Mesenchymal stem cell (in vitro differentiated cells and primary cell): ENCODE results near the gene EPS8L3.

Experiments used
- DNase-seq: peaks from one replicate; pipeline ENCODE4 v3.0.0-alpha.2; 2013
- H2AFZ ChIP-seq: one replicate; pipeline ENCODE4 v1.6.1; 2013; ENCODE audit warnings: low read depth, mild to moderate bottlenecking, control low read depth, inconsistent platforms, low read length, moderate library complexity
- H2AK5ac ChIP-seq: 2 replicates; pipeline ENCODE4 v1.6.1; 2013; ENCODE audit warnings: low read length, moderate library complexity, mild to moderate bottlenecking, inconsistent platforms; ENCODE audit not compliant: severe bottlenecking
- H2BK120ac ChIP-seq: one replicate; pipeline ENCODE4 v1.6.1; 2013; ENCODE audit warnings: low read depth, mild to moderate bottlenecking, inconsistent platforms, low read length, moderate library complexity
- H2BK12ac ChIP-seq, 2 experiments: one replicate each; pipeline ENCODE4 v1.6.1; 2013; ENCODE audit warnings: inconsistent platforms in 2 of 2, low read length in 2 of 2, mild to moderate bottlenecking in 2 of 2, moderate library complexity in 2 of 2, control low read depth in 1 of 2
- H2BK15ac ChIP-seq: one replicate; pipeline ENCODE4 v1.6.1; 2013; ENCODE audit warnings: mild to moderate bottlenecking, low read depth, inconsistent platforms; ENCODE audit not compliant: poor library complexity, severe bottlenecking
- H2BK5ac ChIP-seq: 2 replicates; pipeline ENCODE4 v1.6.1; 2013; ENCODE audit warnings: low read depth, mild to moderate bottlenecking, low read length, control low read depth, inconsistent platforms; ENCODE audit not compliant: poor library complexity, severe bottlenecking
- H3K14ac ChIP-seq, 2 experiments: one replicate each; pipeline ENCODE4 v1.6.1; 2013; ENCODE audit warnings: inconsistent platforms in 2 of 2, low read length in 2 of 2, control low read depth in 1 of 2, mild to moderate bottlenecking in 1 of 2, moderate library complexity in 1 of 2
- H3K18ac ChIP-seq, 2 experiments: one replicate each; pipeline ENCODE4 v1.6.1; 2013; ENCODE audit warnings: inconsistent platforms in 2 of 2, low read length in 2 of 2, control low read depth in 1 of 2, low read depth in 1 of 2, mild to moderate bottlenecking in 1 of 2
- H3K23ac ChIP-seq, 2 experiments: one replicate each; pipeline ENCODE4 v1.6.1; 2013; ENCODE audit warnings: inconsistent platforms in 2 of 2, low read length in 2 of 2, mild to moderate bottlenecking in 2 of 2, moderate library complexity in 2 of 2, control low read depth in 1 of 2
- H3K27ac ChIP-seq: 2 replicates; pipeline ENCODE4 v1.5.1; 2013; ENCODE audit warnings: mild to moderate bottlenecking, moderate library complexity, low read length, control low read depth, inconsistent platforms; ENCODE audit not compliant: poor library complexity, severe bottlenecking
- H3K27me3 ChIP-seq, 2 experiments: 2 replicates each; pipeline versions ENCODE4 v1.6.1 to v1.7.0; 2013; ENCODE audit warnings: low read length in 2 of 2, mild to moderate bottlenecking in 2 of 2, moderate library complexity in 2 of 2, control low read depth in 1 of 2, inconsistent platforms in 1 of 2; ENCODE audit not compliant: control insufficient read depth in 1 of 2, insufficient read depth in 1 of 2
- H3K36me3 ChIP-seq, 2 experiments: 2 replicates each; pipeline versions ENCODE4 v1.6.1 to v1.7.0; 2013; ENCODE audit warnings: low read length in 2 of 2, control low read depth in 1 of 2, inconsistent platforms in 1 of 2, low read depth in 1 of 2, mild to moderate bottlenecking in 1 of 2; ENCODE audit not compliant: insufficient read depth in 2 of 2, control insufficient read depth in 1 of 2
- H3K4ac ChIP-seq, 2 experiments: one replicate each; pipeline ENCODE4 v1.6.1; 2013; ENCODE audit warnings: inconsistent platforms in 2 of 2, low read length in 2 of 2, mild to moderate bottlenecking in 2 of 2, moderate library complexity in 2 of 2, control low read depth in 1 of 2, low read depth in 1 of 2
- H3K4me1 ChIP-seq: 2 replicates; pipeline ENCODE4 v1.6.1; 2013; ENCODE audit warnings: low read depth, low read length, control low read depth; ENCODE audit not compliant: control insufficient read depth, insufficient read depth
- H3K4me2 ChIP-seq: 2 replicates; pipeline ENCODE4 v1.6.1; 2013; ENCODE audit warnings: low read length, mild to moderate bottlenecking, inconsistent platforms; ENCODE audit not compliant: poor library complexity, severe bottlenecking
- H3K4me3 ChIP-seq, 2 experiments: 2 replicates each; pipeline versions ENCODE4 v1.5.1 to v1.7.0; 2013; ENCODE audit warnings: low read length in 2 of 2, mild to moderate bottlenecking in 2 of 2, control low read depth in 1 of 2, low read depth in 1 of 2; ENCODE audit not compliant: insufficient read depth in 1 of 2
- H3K79me1 ChIP-seq: replicated peaks from 2 replicates; pipeline ENCODE4 v1.6.1; 2013; ENCODE audit warnings: mild to moderate bottlenecking, control low read depth, low read length, inconsistent platforms; ENCODE audit not compliant: poor library complexity, severe bottlenecking
- H3K9ac ChIP-seq: 2 replicates; pipeline ENCODE4 v1.7.0; 2013; ENCODE audit warnings: mild to moderate bottlenecking, low read length, moderate library complexity
- H3K9me3 ChIP-seq: 2 replicates; pipeline ENCODE4 v1.7.0; 2013; ENCODE audit warnings: mild to moderate bottlenecking, low read length; ENCODE audit not compliant: control insufficient read depth
- H4K8ac ChIP-seq: one replicate; pipeline ENCODE4 v1.6.1; 2013; ENCODE audit warnings: inconsistent platforms, mild to moderate bottlenecking, low read length, moderate library complexity
- H4K91ac ChIP-seq: one replicate; pipeline ENCODE4 v1.6.1; 2013; ENCODE audit warnings: mild to moderate bottlenecking, low read length, inconsistent platforms
- WGBS: methylation state at CpG from one replicate; pipeline ENCODE4 v1.1.7; 2013; ENCODE audit warnings: mixed read lengths; 5-methylcytosine and 5-hydroxymethylcytosine counted together

Gene EPS8L3

DNA sequence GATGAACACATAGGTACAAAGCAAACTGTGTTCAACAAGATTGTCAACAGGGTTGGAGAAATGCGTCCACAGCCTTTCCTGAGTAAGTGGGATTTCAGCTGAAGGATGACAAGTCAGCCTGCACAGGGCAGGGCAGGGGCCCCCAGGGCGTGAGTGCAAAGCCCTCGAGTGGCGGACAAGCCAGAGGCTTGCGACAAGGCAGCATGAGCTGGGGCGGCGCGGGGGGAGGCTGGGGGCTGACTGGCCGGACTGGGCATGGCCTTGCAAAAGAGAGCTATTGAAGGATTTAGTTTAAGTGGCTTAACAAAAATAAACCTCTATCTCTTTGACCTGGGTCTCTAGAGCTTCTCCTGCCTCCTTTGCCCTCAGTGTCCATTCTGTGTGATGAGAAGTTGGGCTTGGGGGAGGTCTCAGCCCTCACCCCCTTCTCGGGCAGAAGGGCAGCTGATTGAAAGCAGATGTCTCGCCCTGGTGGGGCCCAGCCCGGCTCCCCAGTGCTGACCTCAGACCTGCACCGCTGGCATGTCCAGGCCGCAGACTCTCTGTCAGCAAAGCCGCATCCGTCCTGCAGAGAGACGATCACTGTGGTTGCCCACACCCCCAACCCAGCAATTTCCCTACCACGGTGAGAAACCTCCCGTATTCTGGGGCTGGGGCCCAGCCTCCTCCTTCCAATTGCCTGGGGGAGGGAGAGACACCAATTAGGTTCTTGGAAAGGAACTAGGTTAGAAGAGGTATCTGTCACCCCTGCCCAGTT lies 24.3 kb upstream of the EPS8L3 start:
- H2BK15ac ChIP-seq = no peak overlapping the region
- peak overlapping the region; percentile 20 to 54 for H3K18ac ChIP-seq
- 58% methylated on average over 15 of the region's 19 CpGs for WGBS
- H3K4ac ChIP-seq = peak overlapping the region; percentile 30 to 81
- no peak overlapping the region for H3K23ac ChIP-seq
- peak overlapping the region; percentile 43 for H2BK120ac ChIP-seq
- H3K27me3 ChIP-seq = no peaks in the 10 kb centered on the region
- no peak overlapping the region for H3K4me3 ChIP-seq
- no peak overlapping the region for H2BK5ac ChIP-seq
- peak overlapping the region; percentile 42 for H4K8ac ChIP-seq
- no peaks in the 10 kb centered on the region for H3K9me3 ChIP-seq
- H3K4me1 ChIP-seq = peaks cover 73% of the 10 kb centered on the region
- H4K91ac ChIP-seq = peak overlapping the region; percentile 71
- no peaks in the 10 kb centered on the region for H3K36me3 ChIP-seq
- H2BK12ac ChIP-seq = peak overlapping the region; percentile 71 to 81
- no peaks in the 10 kb centered on the region for H3K79me1 ChIP-seq
- peak overlapping the region in 1 of 2 experiments; percentile 75 for H3K14ac ChIP-seq
- no peak overlapping the region for H3K4me2 ChIP-seq
- H3K27ac ChIP-seq = no peak overlapping the region
- DNase-seq = peak; percentile 65
- no peak overlapping the region for H3K9ac ChIP-seq
- H2AFZ ChIP-seq = no peak overlapping the region
- H2AK5ac ChIP-seq = peak overlapping the region; percentile 42

DNA sequence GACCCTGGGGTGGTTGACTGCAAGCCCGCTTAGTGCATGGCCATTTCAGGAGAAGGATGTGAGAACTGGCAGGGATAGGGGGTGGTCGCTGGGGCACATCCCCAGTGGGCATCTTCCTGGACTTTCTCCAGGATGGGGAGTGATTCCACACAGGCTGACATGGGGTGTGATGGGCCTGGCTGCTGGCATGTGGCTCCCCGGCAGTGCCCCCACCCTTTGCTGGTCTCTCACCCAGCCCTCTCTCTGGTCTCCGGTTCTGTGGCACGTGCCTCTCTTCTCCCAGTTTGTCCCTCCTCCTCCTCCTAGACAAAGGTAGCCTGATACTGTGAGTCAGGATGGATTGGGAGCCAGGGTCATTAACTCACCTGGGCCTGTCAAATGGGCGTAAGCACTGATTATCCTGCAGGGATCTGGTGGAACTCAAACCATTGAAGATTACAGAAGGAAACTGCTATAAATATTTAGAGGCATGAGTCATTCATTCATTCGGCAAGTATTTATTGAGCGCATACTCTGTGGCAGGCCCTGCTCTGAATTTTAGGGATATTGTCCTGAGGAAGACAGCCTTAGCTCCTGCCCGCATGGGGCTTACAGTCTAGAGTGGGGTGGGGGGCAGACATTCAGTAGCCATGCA lies 23.6 kb upstream of the EPS8L3 start:
- WGBS = 64% methylated on average over 6 of the region's 9 CpGs
- Histone ChIP-seq H3K27ac (no peak overlapping the region), H2BK12ac (peak overlapping the region; percentile 49 to 96), H2BK5ac (no peak overlapping the region), H2BK120ac (no peak overlapping the region), H3K9me3 (no peaks in the 10 kb centered on the region), H4K8ac (peak overlapping the region; percentile 42), H3K79me1 (no peaks in the 10 kb centered on the region), H3K27me3 (no peaks in the 10 kb centered on the region), H3K4me3 (no peak overlapping the region), H3K18ac (peak overlapping the region; percentile 54 to 59), H2AK5ac (peak overlapping the region; percentile 62), H3K14ac (peak overlapping the region in 1 of 2 experiments; percentile 75), H3K4me1 (peaks cover 73% of the 10 kb centered on the region), H2AFZ (no peak overlapping the region), H3K23ac (no peak overlapping the region), H4K91ac (peak overlapping the region; percentile 45), H2BK15ac (peak overlapping the region; percentile 73), H3K4me2 (no peak overlapping the region), H3K9ac (no peak overlapping the region), H3K4ac (peak overlapping the region; percentile 30 to 60), H3K36me3 (no peaks in the 10 kb centered on the region)
- peak; percentile 55 for DNase-seq

DNA sequence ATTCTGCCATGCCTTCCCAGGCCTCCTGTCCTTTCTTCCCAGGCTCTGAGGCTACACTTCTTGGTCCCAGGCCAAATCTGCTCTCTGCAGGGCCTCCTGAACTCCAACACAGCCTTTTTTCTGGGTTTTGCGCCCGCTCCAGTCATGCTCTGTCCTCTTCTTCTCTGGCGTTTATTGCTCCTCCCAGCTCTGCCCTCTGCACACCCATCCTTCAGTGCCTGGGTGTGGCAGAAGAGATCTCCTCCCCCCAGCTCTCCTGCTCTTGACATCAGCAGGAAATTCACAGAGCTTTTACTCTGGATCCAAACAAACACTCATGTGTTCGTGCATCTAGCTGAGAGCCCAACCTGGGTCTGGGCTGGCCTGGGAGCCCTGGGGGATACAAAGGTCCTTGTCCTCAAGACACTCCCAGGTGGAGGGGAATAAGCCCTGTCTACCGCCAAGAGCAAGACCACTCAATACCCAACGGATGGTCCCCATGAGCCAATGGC lies 22.9 kb upstream of the EPS8L3 start:
- H3K4me3 ChIP-seq = no peak overlapping the region
- peaks cover 66% of the 10 kb centered on the region for H3K4me1 ChIP-seq
- H3K27ac ChIP-seq = no peak overlapping the region
- H3K36me3 ChIP-seq = no peaks in the 10 kb centered on the region
- H3K23ac ChIP-seq = no peak overlapping the region
- H4K91ac ChIP-seq = no peak overlapping the region
- H3K27me3 ChIP-seq = no peaks in the 10 kb centered on the region
- H3K18ac ChIP-seq = peak overlapping the region; percentile 64 to 82
- no peak overlapping the region for H3K4me2 ChIP-seq
- peak overlapping the region; percentile 73 for H2BK15ac ChIP-seq
- peak overlapping the region; percentile 49 to 96 for H2BK12ac ChIP-seq
- H2BK120ac ChIP-seq = peak overlapping the region; percentile 6
- DNase-seq = peak; percentile 75
- no peaks in the 10 kb centered on the region for H3K9me3 ChIP-seq
- H3K9ac ChIP-seq = no peak overlapping the region
- whole genome bisulfite sequencing = 69% methylated on average over 6 of the region's 6 CpGs
- H3K79me1 ChIP-seq = no peaks in the 10 kb centered on the region
- H4K8ac ChIP-seq = peak overlapping the region; percentile 66
- H2AK5ac ChIP-seq = peak overlapping the region; percentile 33
- H2AFZ ChIP-seq = no peak overlapping the region
- peak overlapping the region; percentile 46 to 86 for H3K4ac ChIP-seq
- H3K14ac ChIP-seq = no peak overlapping the region
- H2BK5ac ChIP-seq = no peak overlapping the region

DNA sequence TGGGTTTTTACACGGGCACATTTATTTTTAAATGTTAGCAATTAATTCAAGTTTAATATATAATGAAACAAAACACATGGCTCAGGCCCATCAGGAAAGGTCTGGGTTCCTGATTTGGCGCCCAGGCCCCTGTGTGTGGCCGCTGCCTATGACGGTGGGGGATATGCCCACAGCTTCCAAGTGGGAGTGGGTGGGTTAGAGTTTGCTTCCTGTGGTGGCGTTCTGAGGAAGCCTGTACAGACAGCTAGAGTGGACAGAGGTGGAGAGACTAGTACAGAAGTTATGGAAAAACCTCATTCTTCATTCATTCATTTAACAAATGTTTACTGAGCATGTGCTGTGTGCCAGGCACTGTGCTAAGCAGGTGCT lies 22.4 kb upstream of the EPS8L3 start:
- Histone ChIP-seq H3K4me1 (peaks cover 63% of the 10 kb centered on the region), H2AK5ac (peak overlapping the region; percentile 29), H3K4ac (peak overlapping the region in 1 of 2 experiments; percentile 86), H3K9me3 (peaks cover 2% of the 10 kb centered on the region), H3K9ac (no peak overlapping the region), H2AFZ (no peak overlapping the region), H3K4me2 (no peak overlapping the region), H3K79me1 (no peaks in the 10 kb centered on the region), H4K91ac (no peak overlapping the region), H2BK120ac (peak overlapping the region; percentile 45), H3K18ac (peak overlapping the region; percentile 78 to 83), H3K23ac (no peak overlapping the region), H3K27me3 (no peaks in the 10 kb centered on the region), H3K4me3 (no peak overlapping the region), H3K14ac (no peak overlapping the region), H2BK12ac (peak overlapping the region in 1 of 2 experiments; percentile 97), H2BK15ac (no peak overlapping the region), H3K27ac (no peak overlapping the region), H4K8ac (no peak overlapping the region), H2BK5ac (no peak overlapping the region), H3K36me3 (no peaks in the 10 kb centered on the region)
- 94% methylated on average over 3 of the region's 5 CpGs for WGBS
- DNase-seq = no peak
